ENCODE measurements around the gene EHMT2.

EHMT2 gene

GRCh38 chr6:31888276-31889258 is 8.9 kb downstream of the EHMT2 start:
- Histone ChIP-seq H3K4me1 (ENCODE audit: control insufficient read depth, insufficient read depth, low read length) (no peaks in the 10 kb centered on the region), H3K27me3 (ENCODE audit: control insufficient read depth, insufficient read depth, low read length) (no peaks in the 10 kb centered on the region), H3K27ac (ENCODE audit: low read depth, low read length) (no peak overlapping the region), H3K9ac (ENCODE audit: low read length) (no peak overlapping the region), H3K9me3 (ENCODE audit: control insufficient read depth, insufficient read depth, low read depth, low read length) (no peaks in the 10 kb centered on the region), H3K36me3 (ENCODE audit: control insufficient read depth, insufficient read depth, low read length) (peaks cover 89% of the 10 kb centered on the region), H3K4me3 (ENCODE audit: low read depth, low read length) (no peak overlapping the region)

DNA sequence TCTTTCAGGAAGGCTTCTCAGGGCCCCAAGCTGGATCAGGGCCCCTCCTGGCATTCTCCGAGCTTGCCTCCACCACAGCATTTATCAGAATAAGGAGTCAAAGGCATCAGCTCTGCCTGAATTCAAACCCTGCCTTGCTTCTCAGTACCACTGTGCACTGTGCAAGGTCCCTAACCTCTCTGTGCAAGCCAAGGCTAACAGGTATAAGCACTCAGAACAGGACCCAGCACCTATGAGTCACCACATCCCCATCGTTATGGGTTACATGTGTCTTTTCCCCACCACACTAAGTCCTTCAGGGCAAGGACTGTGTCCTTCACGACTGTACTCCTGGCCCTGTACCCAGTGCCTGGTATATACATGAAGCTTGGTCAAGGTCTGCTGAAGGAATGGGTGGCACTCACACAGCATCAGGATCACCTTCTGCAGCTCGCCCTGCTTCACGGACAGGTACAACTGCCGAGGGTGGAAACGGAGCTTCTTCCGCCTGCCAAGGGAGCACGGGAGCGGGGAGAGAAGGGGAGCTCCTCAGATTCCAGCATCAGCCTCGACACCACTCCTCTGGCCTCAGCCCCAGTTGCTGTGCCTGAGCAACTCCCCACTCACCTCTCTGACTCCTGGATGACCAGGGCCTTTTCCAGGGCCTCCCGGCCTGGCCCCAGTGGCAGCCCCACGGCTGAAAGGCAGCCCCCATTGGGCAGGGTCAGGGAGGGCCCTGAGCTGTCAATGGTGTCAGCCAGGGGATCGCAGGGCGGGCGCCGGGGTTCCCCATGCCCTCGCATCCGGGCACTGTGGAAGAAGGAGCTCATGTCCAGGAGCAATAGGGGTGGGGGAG is 10.1 kb downstream of the EHMT2 start:
- no peak overlapping the region for H3K4me3 ChIP-seq (ENCODE audit: low read depth, low read length)
- H3K27ac ChIP-seq (ENCODE audit: low read depth, low read length): no peak overlapping the region
- no peak overlapping the region for H3K9ac ChIP-seq (ENCODE audit: low read length)
- H3K4me1 ChIP-seq (ENCODE audit: control insufficient read depth, insufficient read depth, low read length): no peaks in the 10 kb centered on the region
- no peaks in the 10 kb centered on the region for H3K9me3 ChIP-seq (ENCODE audit: control insufficient read depth, insufficient read depth, low read depth, low read length)
- no peaks in the 10 kb centered on the region for H3K27me3 ChIP-seq (ENCODE audit: control insufficient read depth, insufficient read depth, low read length)
- peaks cover 89% of the 10 kb centered on the region for H3K36me3 ChIP-seq (ENCODE audit: control insufficient read depth, insufficient read depth, low read length)

GRCh38 chr6:31886541-31886991 is 10.9 kb downstream of the EHMT2 start:
- Histone ChIP-seq H3K9me3 (ENCODE audit: control insufficient read depth, insufficient read depth, low read depth, low read length) (no peaks in the 10 kb centered on the region), H3K4me3 (ENCODE audit: low read depth, low read length) (no peak overlapping the region), H3K27me3 (ENCODE audit: control insufficient read depth, insufficient read depth, low read length) (no peaks in the 10 kb centered on the region), H3K36me3 (ENCODE audit: control insufficient read depth, insufficient read depth, low read length) (peaks cover 87% of the 10 kb centered on the region), H3K27ac (ENCODE audit: low read depth, low read length) (no peak overlapping the region), H3K4me1 (ENCODE audit: control insufficient read depth, insufficient read depth, low read length) (no peaks in the 10 kb centered on the region), H3K9ac (ENCODE audit: low read length) (no peak overlapping the region)

GRCh38 chr6:31884528-31885035 is 12.9 kb downstream of the EHMT2 start:
- Histone ChIP-seq H3K4me3 (ENCODE audit: low read depth, low read length) (no peak overlapping the region), H3K9me3 (ENCODE audit: control insufficient read depth, insufficient read depth, low read depth, low read length) (no peaks in the 10 kb centered on the region), H3K36me3 (ENCODE audit: control insufficient read depth, insufficient read depth, low read length) (peaks cover 94% of the 10 kb centered on the region), H3K27ac (ENCODE audit: low read depth, low read length) (no peak overlapping the region), H3K4me1 (ENCODE audit: control insufficient read depth, insufficient read depth, low read length) (no peaks in the 10 kb centered on the region), H3K9ac (ENCODE audit: low read length) (no peak overlapping the region), H3K27me3 (ENCODE audit: control insufficient read depth, insufficient read depth, low read length) (no peaks in the 10 kb centered on the region)

- H3K36me3 ChIP-seq (ENCODE audit: control insufficient read depth, insufficient read depth, low read length): peaks cover 87% of the 10 kb centered on the region
- H3K27ac ChIP-seq (ENCODE audit: low read depth, low read length): no peak overlapping the region
- no peak overlapping the region for H3K4me3 ChIP-seq (ENCODE audit: low read depth, low read length)
- no peaks in the 10 kb centered on the region for H3K27me3 ChIP-seq (ENCODE audit: control insufficient read depth, insufficient read depth, low read length)
- H3K4me1 ChIP-seq (ENCODE audit: control insufficient read depth, insufficient read depth, low read length): no peaks in the 10 kb centered on the region
- no peaks in the 10 kb centered on the region for H3K9me3 ChIP-seq (ENCODE audit: control insufficient read depth, insufficient read depth, low read depth, low read length)
- H3K9ac ChIP-seq (ENCODE audit: low read length): no peak overlapping the region
Observed at GRCh38 chr6:31883676-31884075, 13.8 kb downstream of the EHMT2 start.

- no peak overlapping the region for H3K27ac ChIP-seq (ENCODE audit: low read depth, low read length)
- peaks cover 74% of the 10 kb centered on the region for H3K36me3 ChIP-seq (ENCODE audit: control insufficient read depth, insufficient read depth, low read length)
- no peaks in the 10 kb centered on the region for H3K27me3 ChIP-seq (ENCODE audit: control insufficient read depth, insufficient read depth, low read length)
- no peak overlapping the region for H3K9ac ChIP-seq (ENCODE audit: low read length)
- H3K4me1 ChIP-seq (ENCODE audit: control insufficient read depth, insufficient read depth, low read length): no peaks in the 10 kb centered on the region
- H3K4me3 ChIP-seq (ENCODE audit: low read depth, low read length): no peak overlapping the region
- H3K9me3 ChIP-seq (ENCODE audit: control insufficient read depth, insufficient read depth, low read depth, low read length): no peaks in the 10 kb centered on the region
Observed at GRCh38 chr6:31882344-31882743, 15.2 kb downstream of the EHMT2 start.

DNA sequence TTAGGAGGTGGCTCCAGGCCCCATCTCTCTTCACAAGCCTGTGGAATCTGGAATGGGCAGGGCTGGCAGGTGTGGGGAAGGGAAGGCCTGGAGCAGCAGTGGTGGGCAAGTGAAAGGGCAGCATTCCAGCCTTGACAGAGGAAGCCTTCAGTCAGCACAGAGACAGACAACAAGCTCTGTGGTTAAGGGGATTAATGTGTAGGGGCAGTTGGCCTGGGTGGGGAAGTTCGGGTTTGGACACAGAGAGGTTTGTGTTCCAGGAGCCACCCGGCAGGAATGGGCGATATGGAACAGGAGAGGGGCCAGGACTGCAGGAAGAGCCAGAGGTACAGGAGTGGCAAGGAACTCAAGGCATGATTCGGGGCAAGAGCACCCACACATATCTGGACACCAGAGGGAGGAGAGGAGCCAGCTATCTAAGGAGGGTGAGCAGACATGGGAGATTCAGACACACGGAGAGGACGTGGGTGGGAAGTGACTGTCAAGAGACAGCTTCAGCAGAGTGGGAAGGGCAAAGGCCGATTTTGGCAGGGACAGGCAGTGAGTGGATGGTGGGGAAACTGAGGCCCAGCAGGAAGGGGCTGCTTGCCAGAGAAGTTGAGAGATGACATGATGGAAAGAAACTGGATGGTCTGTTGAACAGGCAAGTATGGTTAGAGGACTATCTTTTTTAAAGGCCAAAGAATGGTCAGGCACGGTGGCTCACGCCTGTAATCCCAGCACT is 16.2 kb downstream of the EHMT2 start:
- H3K27ac ChIP-seq (ENCODE audit: low read depth, low read length): no peak overlapping the region
- H3K4me1 ChIP-seq (ENCODE audit: control insufficient read depth, insufficient read depth, low read length): no peaks in the 10 kb centered on the region
- no peak overlapping the region for H3K4me3 ChIP-seq (ENCODE audit: low read depth, low read length)
- H3K9ac ChIP-seq (ENCODE audit: low read length): no peak overlapping the region
- peaks cover 63% of the 10 kb centered on the region for H3K36me3 ChIP-seq (ENCODE audit: control insufficient read depth, insufficient read depth, low read length)
- no peaks in the 10 kb centered on the region for H3K9me3 ChIP-seq (ENCODE audit: control insufficient read depth, insufficient read depth, low read depth, low read length)
- H3K27me3 ChIP-seq (ENCODE audit: control insufficient read depth, insufficient read depth, low read length): no peaks in the 10 kb centered on the region

DNA sequence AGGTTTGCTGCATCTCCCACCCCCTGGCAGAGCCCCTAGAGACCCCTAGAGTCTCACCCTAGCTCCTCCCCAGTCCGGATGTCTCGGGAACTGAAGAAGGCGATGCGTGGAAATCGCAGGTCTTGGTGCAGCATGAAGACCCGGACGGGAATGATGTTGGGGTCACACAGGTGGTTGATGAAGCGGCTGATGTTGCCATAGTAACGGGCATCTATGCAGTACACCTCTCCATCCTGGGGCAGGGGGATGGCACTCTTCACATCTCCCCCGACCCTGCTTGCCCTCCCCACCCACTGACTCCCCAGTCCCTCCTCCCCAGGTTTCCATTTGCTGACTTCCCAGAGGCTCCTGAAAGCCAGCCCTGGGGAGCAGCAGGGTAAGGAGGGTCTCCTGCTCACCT is 16.9 kb downstream of the EHMT2 start:
- H3K9me3 ChIP-seq (ENCODE audit: control insufficient read depth, insufficient read depth, low read depth, low read length): no peaks in the 10 kb centered on the region
- no peaks in the 10 kb centered on the region for H3K4me1 ChIP-seq (ENCODE audit: control insufficient read depth, insufficient read depth, low read length)
- H3K27me3 ChIP-seq (ENCODE audit: control insufficient read depth, insufficient read depth, low read length): no peaks in the 10 kb centered on the region
- H3K4me3 ChIP-seq (ENCODE audit: low read depth, low read length): no peak overlapping the region
- H3K36me3 ChIP-seq (ENCODE audit: control insufficient read depth, insufficient read depth, low read length): peaks cover 58% of the 10 kb centered on the region
- no peak overlapping the region for H3K27ac ChIP-seq (ENCODE audit: low read depth, low read length)
- H3K9ac ChIP-seq (ENCODE audit: low read length): no peak overlapping the region

GRCh38 chr6:31879901-31880300 is 17.6 kb downstream of the EHMT2 start:
- Histone ChIP-seq H3K27ac (ENCODE audit: low read depth, low read length) (no peak overlapping the region), H3K9ac (ENCODE audit: low read length) (no peak overlapping the region), H3K9me3 (ENCODE audit: control insufficient read depth, insufficient read depth, low read depth, low read length) (no peaks in the 10 kb centered on the region), H3K4me1 (ENCODE audit: control insufficient read depth, insufficient read depth, low read length) (no peaks in the 10 kb centered on the region), H3K4me3 (ENCODE audit: low read depth, low read length) (no peak overlapping the region), H3K27me3 (ENCODE audit: control insufficient read depth, insufficient read depth, low read length) (no peaks in the 10 kb centered on the region), H3K36me3 (ENCODE audit: control insufficient read depth, insufficient read depth, low read length) (peaks cover 52% of the 10 kb centered on the region)

GRCh38 chr6:31879143-31879542 is 18.4 kb downstream of the EHMT2 start:
- Histone ChIP-seq H3K27ac (ENCODE audit: low read depth, low read length) (no peak overlapping the region), H3K36me3 (ENCODE audit: control insufficient read depth, insufficient read depth, low read length) (peaks cover 45% of the 10 kb centered on the region)

More at GRCh38 chr6:31879143-31879542, 18.4 kb downstream of the EHMT2 start:
- Histone ChIP-seq H3K4me1 (ENCODE audit: control insufficient read depth, insufficient read depth, low read length) (no peaks in the 10 kb centered on the region), H3K4me3 (ENCODE audit: low read depth, low read length) (no peak overlapping the region), H3K9ac (ENCODE audit: low read length) (no peak overlapping the region), H3K27me3 (ENCODE audit: control insufficient read depth, insufficient read depth, low read length) (no peaks in the 10 kb centered on the region), H3K9me3 (ENCODE audit: control insufficient read depth, insufficient read depth, low read depth, low read length) (no peaks in the 10 kb centered on the region)

Measured in HUES6 (cell line).